Keratinocyte (primary cell): ENCODE results near the gene COPA. TPM values are rescaled to one million over a fixed set of nuclear protein-coding genes. Genes with fewer than 3 reads are reported as not detected.
"Not testable (repeated sequence)": the region's sequence is repeated elsewhere in the genome, so short reads cannot be mapped to it uniquely, and the experiment has no call there.

Experiments
- DNase-seq: peaks from one replicate; pipeline ENCODE4 v3.0.0-alpha.2; 2011; ENCODE audit warnings: low read depth, missing footprints, low spot score
- FAIRE-seq: peaks from 2 replicates; lab custom pipeline; 2011; peaks lifted over from hg19 to GRCh38; lab: Jason Lieb, UNC
- H2AFZ ChIP-seq: 2 replicates; pipeline ENCODE4 v1.6.0; 2012; ENCODE audit warnings: low read length, control low read depth, inconsistent platforms; ENCODE audit not compliant: control insufficient read depth
- H3K27ac ChIP-seq: 2 replicates; pipeline ENCODE4 v1.5.1; 2011; ENCODE audit warnings: low read length; ENCODE audit not compliant: control insufficient read depth, insufficient read depth
- H3K27me3 ChIP-seq: 3 replicates; pipeline ENCODE4 v1.6.0; 2011; ENCODE audit warnings: low read length; ENCODE audit not compliant: control insufficient read depth, insufficient read depth; ENCODE audit errors: extremely low read depth
- H3K36me3 ChIP-seq, 2 experiments: 2 replicates in 1 of 2; 3 replicates in 1 of 2; pipeline ENCODE4 v1.5.1; 2011; ENCODE audit warnings: low read length in 2 of 2, mild to moderate bottlenecking in 1 of 2; ENCODE audit not compliant: control insufficient read depth in 2 of 2, insufficient read depth in 2 of 2; ENCODE audit errors: extremely low read depth in 1 of 2
- H3K4me1 ChIP-seq: 3 replicates; pipeline ENCODE4 v1.5.1; 2011; ENCODE audit warnings: low read length; ENCODE audit not compliant: control insufficient read depth, insufficient read depth; ENCODE audit errors: extremely low read depth
- H3K4me2 ChIP-seq: 3 replicates; pipeline ENCODE4 v1.6.0; 2011; ENCODE audit warnings: low read depth, low read length; ENCODE audit not compliant: control insufficient read depth, insufficient read depth; ENCODE audit errors: extremely low read depth
- H3K4me3 ChIP-seq, 3 experiments: fragments of 200-600 bp in 1 of 3; sonication (generic) in 1 of 3; 2 replicates in 2 of 3; 3 replicates in 1 of 3; pipeline ENCODE4 v1.5.1; 2011 to 2016; ENCODE audit warnings: low read length in 3 of 3, mild to moderate bottlenecking in 3 of 3, control low read depth in 2 of 3, inconsistent platforms in 1 of 3, low read depth in 1 of 3, mixed read lengths in 1 of 3, mixed run types in 1 of 3, moderate library complexity in 1 of 3; ENCODE audit not compliant: control insufficient read depth in 2 of 3, insufficient read depth in 2 of 3; ENCODE audit errors: extremely low read depth in 1 of 3
- H3K79me2 ChIP-seq: 2 replicates; pipeline ENCODE4 v1.6.0; 2012; ENCODE audit warnings: low read length; ENCODE audit not compliant: control insufficient read depth, insufficient read depth
- H3K9ac ChIP-seq: 3 replicates; pipeline ENCODE4 v1.6.0; 2011; ENCODE audit warnings: low read length; ENCODE audit not compliant: control insufficient read depth, insufficient read depth; ENCODE audit errors: extremely low read depth
- H3K9me1 ChIP-seq: 3 replicates; pipeline ENCODE4 v1.6.0; 2011; ENCODE audit warnings: low read length; ENCODE audit not compliant: control insufficient read depth, insufficient read depth; ENCODE audit errors: extremely low read depth
- H3K9me3 ChIP-seq: 2 replicates; pipeline ENCODE4 v1.5.1; 2012; ENCODE audit warnings: low read depth, low read length; ENCODE audit not compliant: control insufficient read depth
- H4K20me1 ChIP-seq: 3 replicates; pipeline ENCODE4 v1.6.0; 2011; ENCODE audit warnings: low read length; ENCODE audit not compliant: control insufficient read depth, insufficient read depth; ENCODE audit errors: extremely low read depth
- CTCF ChIP-seq, 3 experiments: IDR thresholded peaks in 1 of 3; conservative IDR thresholded peaks in 1 of 3; optimal IDR thresholded peaks in 1 of 3; 2 replicates in 2 of 3; 3 replicates in 1 of 3; pipeline versions ENCODE3 to v1.5.1; 2011; ENCODE audit warnings: low read length in 3 of 3, mild to moderate bottlenecking in 3 of 3, moderate library complexity in 2 of 3, control low read depth in 1 of 3, inconsistent platforms in 1 of 3; ENCODE audit not compliant: insufficient read depth in 2 of 3; ENCODE audit errors: extremely low read depth in 1 of 3
- dilution Hi-C: fragments of 300-500 bp; cut with MboI; formaldehyde crosslinking; loops from one replicate; pipeline ENCODE4 v1.7.0; 2020; ENCODE audit warnings: low sequenced_read_pairs; ENCODE audit not compliant: extremely low pct_ligation_motif_present
- polyA minus RNA-seq, 3 experiments: library from RNA; depleted of rRNA, polyadenylated mRNA; stranded (reverse); fragments of >200 nt; gene quantifications; 1 replicate in 1 of 3; 2 replicates in 1 of 3; 3 replicates in 1 of 3; pipeline ENCODE4 v1.2.3, GENCODE V29; 2011
- polyA plus RNA-seq, 5 experiments: library from polyadenylated mRNA; depleted of rRNA in 3 of 5; stranded (reverse) in 3 of 5; stranded (forward) in 1 of 5; unstranded in 1 of 5; fragments of >200 nt; gene quantifications; 1 replicate in 1 of 5; 2 replicates in 3 of 5; 3 replicates in 1 of 5; pipeline versions ENCODE4 v1.2.1 to v1.2.3, GENCODE V29; 2011 to 2012; ENCODE audit warnings: missing spikeins in 2 of 5, low read depth in 1 of 5, low replicate concordance in 1 of 5

Gene COPA
- polyA plus RNA-seq (157 to 169 TPM (median 164 TPM) in 3 replicates), polyA minus RNA-seq (247 to 324 TPM (median 257 TPM) in 3 replicates)
- polyA plus RNA-seq (2011; ENCODE audit: low read depth) = 55.1 TPM
- 100 and 148 TPM in 2 replicates for polyA plus RNA-seq (2011; cell fraction: cytosol; rRNA removed)
- polyA plus RNA-seq (2011; cell fraction: nucleus; rRNA removed) = 181 and 183 TPM in 2 replicates
- polyA plus RNA-seq (2012; ENCODE audit: low replicate concordance) = 42.3 and 104 TPM in 2 replicates
- polyA minus RNA-seq (2011; cell fraction: cytosol; rRNA and poly(A)+ RNA removed) = 184 TPM
- polyA minus RNA-seq (2011; cell fraction: nucleus; rRNA and poly(A)+ RNA removed) = 159 and 293 TPM in 2 replicates

- dilution Hi-C loops = no loop called here
- Histone ChIP-seq H3K27ac (peak within 1 kb of the TSS; percentile 97), H3K9ac (peak within 1 kb of the TSS; percentile 97), H3K27me3 (no peaks in the 10 kb centered on the region), H3K4me1 (peaks cover 16% of the 10 kb centered on the region), H3K36me3 (peaks cover 12 to 23% of the 10 kb centered on the region in 2 experiments), H2AFZ (peak within 1 kb of the TSS; percentile 88), H3K79me2 (peaks cover 71% of the 10 kb centered on the region), H3K9me3 (no peaks in the 10 kb centered on the region), H4K20me1 (no peaks in the 10 kb centered on the region), H3K9me1 (no peaks in the 10 kb centered on the region), H3K4me2 (peak within 1 kb of the TSS; percentile 88), H3K4me3 (peak within 1 kb of the TSS; percentile 88 to 100 (median 95))
- peak; percentile 60 for FAIRE-seq
- peak; percentile 64 for DNase-seq
- no peak for TF ChIP-seq CTCF (optimal IDR thresholded peaks at IDR 0.05 in 1 of 3, IDR thresholded peaks at IDR 0.05 in 1 of 3, conservative IDR thresholded peaks at IDR 0.05 in 1 of 3; ENCODE audit: extremely low read depth in 1 of 3, insufficient read depth in 2 of 3, low read length in 3 of 3)
These were observed at the start of gene COPA, which contains the start of gene NCSTN for GRCh38 chr1:160342953-160343869. Gene COPA (minus strand): TSS chr1:160343250. CDS start chr1:160343170, 80 bp downstream. Gene NCSTN (plus strand): TSS chr1:160343383. CDS start chr1:160343397, 14 bp downstream.

GRCh38 chr1:160388406-160388805, 45.4 kb upstream of the COPA start:
- H3K27ac ChIP-seq, H3K36me3 ChIP-seq, dilution Hi-C loops, DNase-seq, H2AFZ ChIP-seq, H3K9ac ChIP-seq, H3K9me1 ChIP-seq, H4K20me1 ChIP-seq, H3K4me2 ChIP-seq, H3K79me2 ChIP-seq, H3K27me3 ChIP-seq, H3K4me3 ChIP-seq, H3K4me1 ChIP-seq, H3K9me3 ChIP-seq, FAIRE-seq: not testable (repeated sequence)

- FAIRE-seq, DNase-seq, H2AFZ ChIP-seq: not testable (repeated sequence)
These were observed 41.8 kb upstream of the COPA start for GRCh38 chr1:160384812-160385211.

More at GRCh38 chr1:160384812-160385211, 41.8 kb upstream of the COPA start:
- dilution Hi-C loops, H3K27ac ChIP-seq, H4K20me1 ChIP-seq, H3K36me3 ChIP-seq, H3K9me1 ChIP-seq, H3K9ac ChIP-seq, H3K27me3 ChIP-seq, H3K9me3 ChIP-seq, H3K4me3 ChIP-seq, H3K4me2 ChIP-seq, H3K4me1 ChIP-seq, H3K79me2 ChIP-seq: not testable (repeated sequence)
